HEK293T (cell line): ENCODE results near the gene KLHL4.
"Not testable (repeated sequence)": the region's sequence is repeated elsewhere in the genome, so short reads cannot be mapped to it uniquely, and the experiment has no call there.

Experiments
- CTCF ChIA-PET: fragments of 350-600 bp; formaldehyde crosslinking; extraction: SDS; loops from one replicate; lab custom pipeline; 2021; ENCODE audit warnings: antibody characterized with exemption, inconsistent platforms; lab: Yijun Ruan, JAX
- POLR2A ChIA-PET: fragments of 350-600 bp; formaldehyde crosslinking; extraction: SDS; loops from one replicate; lab custom pipeline; 2020; ENCODE audit warnings: antibody characterized with exemption, inconsistent platforms; lab: Yijun Ruan, JAX
- DNase-seq: peaks from one replicate; pipeline ENCODE4 v3.0.0; 2012; ENCODE audit warnings: mixed read lengths; ENCODE audit errors: extremely low spot score
- ARNT ChIP-seq: fragments of 450-650 bp; IDR thresholded peaks from 2 replicates; pipeline ENCODE4 v1.6.1; 2017; ENCODE audit warnings: mild to moderate bottlenecking
- BHLHE40 ChIP-seq: fragments of 450-650 bp; IDR thresholded peaks from 2 replicates; pipeline ENCODE4 v1.6.1; 2016; ENCODE audit warnings: mild to moderate bottlenecking, moderate library complexity, borderline replicate concordance
- CTBP1 ChIP-seq: fragments of 450-650 bp; IDR thresholded peaks from 2 replicates; pipeline ENCODE4 v1.6.1; 2016; ENCODE audit warnings: borderline replicate concordance
- ELF4 ChIP-seq: fragments of 450-650 bp; IDR thresholded peaks from 2 replicates; pipeline ENCODE4 v1.6.1; 2017; ENCODE audit warnings: antibody characterized with exemption
- FOXA1 ChIP-seq: fragments of 450-650 bp; IDR thresholded peaks from 2 replicates; pipeline ENCODE4 v1.6.1; 2016; ENCODE audit warnings: mild to moderate bottlenecking
- FOXK2 ChIP-seq: fragments of 450-650 bp; IDR thresholded peaks from 2 replicates; pipeline ENCODE4 v1.6.1; 2016; ENCODE audit warnings: mild to moderate bottlenecking
- FOXM1 ChIP-seq: fragments of 450-650 bp; IDR thresholded peaks from 2 replicates; pipeline ENCODE4 v1.6.1; 2017; ENCODE audit warnings: mild to moderate bottlenecking, borderline replicate concordance
- HDGF ChIP-seq: fragments of 450-650 bp; IDR thresholded peaks from 2 replicates; pipeline ENCODE4 v1.6.1; 2017; ENCODE audit warnings: antibody characterized with exemption, borderline replicate concordance
- L3MBTL2 ChIP-seq: fragments of 450-650 bp; conservative IDR thresholded peaks from 2 replicates; pipeline ENCODE4 v1.6.1; 2016; ENCODE audit warnings: mild to moderate bottlenecking
- LEF1 ChIP-seq: fragments of 450-650 bp; IDR thresholded peaks from 2 replicates; pipeline ENCODE4 v1.6.1; 2017; ENCODE audit warnings: mild to moderate bottlenecking, borderline replicate concordance
- NFRKB ChIP-seq: fragments of 450-650 bp; IDR thresholded peaks from 2 replicates; pipeline ENCODE4 v1.6.1; 2016; ENCODE audit warnings: mild to moderate bottlenecking, moderate library complexity
- SP1 ChIP-seq: fragments of 450-650 bp; IDR thresholded peaks from 2 replicates; pipeline ENCODE4 v1.6.1; 2017
- SUZ12 ChIP-seq: fragments of 450-650 bp; IDR thresholded peaks from 2 replicates; pipeline ENCODE4 v1.6.1; 2016; ENCODE audit warnings: mild to moderate bottlenecking
- TARDBP ChIP-seq: fragments of 450-650 bp; IDR thresholded peaks from 2 replicates; pipeline ENCODE4 v1.6.1; 2016
- ZNF384 ChIP-seq: fragments of 450-650 bp; IDR thresholded peaks from 2 replicates; pipeline ENCODE4 v1.6.1; 2016
- TF ChIP-seq, protein P1 (sequence below): fragments of 450-650 bp; IDR thresholded peaks from 2 replicates; pipeline ENCODE4 v1.6.1; 2016

Gene KLHL4, protein sequence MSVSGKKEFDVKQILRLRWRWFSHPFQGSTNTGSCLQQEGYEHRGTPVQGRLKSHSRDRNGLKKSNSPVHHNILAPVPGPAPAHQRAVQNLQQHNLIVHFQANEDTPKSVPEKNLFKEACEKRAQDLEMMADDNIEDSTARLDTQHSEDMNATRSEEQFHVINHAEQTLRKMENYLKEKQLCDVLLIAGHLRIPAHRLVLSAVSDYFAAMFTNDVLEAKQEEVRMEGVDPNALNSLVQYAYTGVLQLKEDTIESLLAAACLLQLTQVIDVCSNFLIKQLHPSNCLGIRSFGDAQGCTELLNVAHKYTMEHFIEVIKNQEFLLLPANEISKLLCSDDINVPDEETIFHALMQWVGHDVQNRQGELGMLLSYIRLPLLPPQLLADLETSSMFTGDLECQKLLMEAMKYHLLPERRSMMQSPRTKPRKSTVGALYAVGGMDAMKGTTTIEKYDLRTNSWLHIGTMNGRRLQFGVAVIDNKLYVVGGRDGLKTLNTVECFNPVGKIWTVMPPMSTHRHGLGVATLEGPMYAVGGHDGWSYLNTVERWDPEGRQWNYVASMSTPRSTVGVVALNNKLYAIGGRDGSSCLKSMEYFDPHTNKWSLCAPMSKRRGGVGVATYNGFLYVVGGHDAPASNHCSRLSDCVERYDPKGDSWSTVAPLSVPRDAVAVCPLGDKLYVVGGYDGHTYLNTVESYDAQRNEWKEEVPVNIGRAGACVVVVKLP

DNA sequence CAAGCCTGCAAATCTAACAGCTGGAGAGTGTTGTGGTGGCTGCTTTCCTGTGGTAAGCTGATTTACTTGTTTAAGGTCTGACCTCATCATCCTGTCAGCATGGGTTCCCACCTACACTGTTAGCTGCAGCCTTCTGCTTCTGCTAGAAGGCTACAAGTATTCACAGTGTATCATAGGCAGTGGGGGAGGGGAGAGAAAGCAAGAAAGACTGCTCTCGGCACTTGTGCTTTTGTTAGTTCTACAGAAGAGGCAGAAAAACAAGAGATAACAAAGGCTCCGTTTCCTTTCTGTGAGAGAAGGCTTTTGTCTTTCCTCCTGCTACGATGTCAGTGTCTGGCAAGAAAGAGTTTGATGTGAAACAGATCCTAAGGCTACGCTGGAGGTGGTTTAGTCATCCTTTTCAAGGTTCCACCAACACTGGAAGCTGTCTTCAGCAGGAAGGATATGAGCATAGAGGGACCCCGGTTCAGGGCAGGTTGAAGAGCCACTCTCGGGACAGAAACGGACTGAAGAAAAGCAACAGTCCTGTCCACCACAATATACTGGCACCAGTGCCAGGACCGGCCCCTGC lies at the start of gene KLHL4:
TSS of gene KLHL4 (plus strand) at position 232 of the 571 bp plus-strand sequence. CDS start at position 324, 92 bp downstream.
- DNase-seq = no peak
- TF ChIP-seq TARDBP (no peak), NFRKB (no peak), FOXM1 (no peak), SUZ12 (no peak), CTBP1 (no peak), ELF4 (no peak), FOXA1 (no peak), HDGF (no peak)
- TF ChIP-seq, protein P1, sequence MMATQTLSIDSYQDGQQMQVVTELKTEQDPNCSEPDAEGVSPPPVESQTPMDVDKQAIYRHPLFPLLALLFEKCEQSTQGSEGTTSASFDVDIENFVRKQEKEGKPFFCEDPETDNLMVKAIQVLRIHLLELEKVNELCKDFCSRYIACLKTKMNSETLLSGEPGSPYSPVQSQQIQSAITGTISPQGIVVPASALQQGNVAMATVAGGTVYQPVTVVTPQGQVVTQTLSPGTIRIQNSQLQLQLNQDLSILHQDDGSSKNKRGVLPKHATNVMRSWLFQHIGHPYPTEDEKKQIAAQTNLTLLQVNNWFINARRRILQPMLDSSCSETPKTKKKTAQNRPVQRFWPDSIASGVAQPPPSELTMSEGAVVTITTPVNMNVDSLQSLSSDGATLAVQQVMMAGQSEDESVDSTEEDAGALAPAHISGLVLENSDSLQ = no peak
- ChIA-PET POLR2A (no interaction called here), CTCF (no interaction called here)

DNA sequence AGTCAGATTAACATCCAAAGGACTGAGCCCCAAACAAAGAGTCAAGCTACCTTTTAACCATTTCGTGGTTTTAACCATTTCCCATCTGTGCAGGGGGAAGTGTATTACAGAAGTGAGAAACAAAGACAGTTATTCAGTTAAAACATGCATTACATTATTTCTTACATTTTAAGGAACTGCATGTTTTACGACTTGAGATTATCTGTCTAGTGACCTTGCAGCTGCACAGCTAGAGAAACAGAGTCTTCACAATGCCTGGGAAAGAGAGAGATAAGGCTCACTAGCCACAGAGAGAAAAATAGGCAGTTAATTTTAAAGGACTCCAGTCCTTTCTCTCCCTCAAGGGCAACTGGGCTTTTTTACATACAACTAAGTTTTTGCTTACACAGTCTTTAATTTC lies 48.7 kb upstream of the KLHL4 start:
- POLR2A ChIA-PET = no interaction called here
- TF ChIP-seq SP1 (no peak), ELF4 (no peak), FOXK2 (no peak), HDGF (no peak), LEF1 (no peak), FOXA1 (no peak), TARDBP (no peak), ARNT (no peak), L3MBTL2 (no peak), NFRKB (no peak), FOXM1 (no peak)
- TF ChIP-seq, protein P1 = no peak
- no peak for DNase-seq
- CTCF ChIA-PET = no interaction called here

DNA sequence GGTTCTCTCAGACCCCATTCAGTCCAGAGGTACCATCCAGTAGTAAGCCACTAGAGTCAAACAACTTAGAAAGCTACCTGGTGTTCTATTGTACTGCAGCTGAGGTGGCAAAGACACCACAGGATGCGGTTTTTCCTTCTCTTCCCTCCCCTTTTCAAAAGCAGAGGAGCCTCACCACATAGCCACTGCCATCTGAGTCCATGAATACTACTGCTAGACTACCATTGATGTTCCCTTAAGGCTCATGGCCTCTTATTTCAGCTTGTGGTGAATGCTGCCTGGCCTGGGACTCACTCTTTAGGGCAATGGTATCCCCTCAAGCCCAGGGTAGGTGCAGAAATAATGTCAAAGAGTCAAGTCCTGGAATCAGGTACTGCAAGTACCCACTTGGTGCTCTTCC lies 41.8 kb upstream of the KLHL4 start:
- POLR2A ChIA-PET = no interaction called here
- CTCF ChIA-PET = no interaction called here
- no peak for DNase-seq
- TF ChIP-seq ARNT = no peak
- TF ChIP-seq, protein P1 = no peak
- TF ChIP-seq FOXK2 = no peak
- no peak for TF ChIP-seq SP1
- no peak for TF ChIP-seq FOXA1
- TF ChIP-seq ZNF384 = no peak
- TF ChIP-seq ELF4 = no peak
- no peak for TF ChIP-seq NFRKB
- TF ChIP-seq BHLHE40 = no peak

DNA sequence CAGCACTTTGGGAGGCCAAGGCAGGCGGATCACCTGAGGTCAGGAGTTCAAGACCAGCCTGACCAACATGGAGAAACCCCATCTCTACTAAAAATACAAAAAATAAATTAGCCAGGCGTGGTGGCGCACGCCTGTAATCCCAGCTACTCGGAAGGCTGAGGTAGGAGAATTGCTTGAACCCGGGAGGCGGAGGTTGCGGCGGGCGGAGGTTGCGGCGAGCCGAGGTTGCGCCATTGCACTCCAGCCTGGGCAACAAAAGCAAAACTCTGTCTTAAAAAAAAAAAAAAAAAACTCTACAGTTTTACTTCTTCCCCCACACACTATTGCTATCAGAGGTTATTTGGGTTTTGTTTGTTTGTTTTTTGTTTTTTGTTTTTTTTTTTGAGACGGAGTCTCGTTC lies 38.9 kb upstream of the KLHL4 start:
- CTCF ChIA-PET, DNase-seq, POLR2A ChIA-PET: not testable (repeated sequence)

DNA sequence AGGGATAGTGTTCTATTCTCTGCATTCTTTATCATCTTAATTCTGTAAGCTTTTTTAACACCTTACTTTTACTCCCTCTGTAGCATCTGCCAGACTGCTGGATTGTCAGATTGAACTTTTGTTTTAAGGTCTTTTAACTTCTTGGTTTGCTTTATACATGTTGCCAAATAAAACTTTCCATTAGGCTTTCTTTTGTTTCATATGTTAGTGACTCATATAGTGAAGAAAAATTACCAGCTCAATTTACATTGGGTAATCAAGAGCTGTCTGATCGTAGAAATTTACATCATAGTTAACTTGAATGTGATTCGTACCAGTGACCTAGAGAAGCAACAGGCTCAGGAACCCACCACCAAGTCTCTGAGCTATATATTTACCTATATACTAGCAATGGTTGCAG lies 28.5 kb upstream of the KLHL4 start:
- TF ChIP-seq ELF4 = no peak
- POLR2A ChIA-PET = no interaction called here
- no peak for DNase-seq
- CTCF ChIA-PET = no interaction called here

DNA sequence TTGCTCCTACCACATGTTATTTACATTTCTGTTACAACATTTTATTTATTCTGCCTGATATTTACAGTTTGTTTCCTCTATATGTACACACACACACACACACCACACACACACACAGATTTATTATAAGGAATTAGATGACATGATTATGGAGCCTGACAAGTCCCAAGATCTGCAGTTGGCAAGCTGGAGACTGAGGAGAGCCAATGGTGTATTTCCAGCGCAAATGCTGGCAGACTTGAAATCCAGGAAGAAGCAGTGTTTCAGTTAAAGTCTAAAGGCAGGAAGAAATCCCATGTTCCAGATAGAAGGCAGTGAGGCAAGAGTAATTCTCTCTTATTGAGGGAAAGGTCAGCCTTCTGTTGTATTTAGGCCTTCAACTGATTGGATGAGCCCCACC lies 1.8 kb upstream of the KLHL4 start:
- POLR2A ChIA-PET = no interaction called here
- CTCF ChIA-PET = no interaction called here
- TF ChIP-seq FOXK2 (no peak), ELF4 (no peak), NFRKB (no peak), FOXA1 (no peak), L3MBTL2 (no peak), TARDBP (no peak), FOXM1 (no peak), LEF1 (no peak), SP1 (no peak), CTBP1 (no peak), SUZ12 (no peak), ZNF384 (no peak), HDGF (no peak), ARNT (no peak), BHLHE40 (no peak)
- TF ChIP-seq, protein P1 = no peak
- DNase-seq = no peak
